HepG2 (cell line): Measurements from ENCODE around the gene TXN2.

Experiments
- CTCF ChIP-seq: sonication (generic); formaldehyde crosslinking; IDR thresholded peaks from 2 replicates; pipeline ENCODE4 v1.5.0; 2020; ENCODE audit warnings: mild to moderate bottlenecking, missing genetic modification reagents, moderate library complexity
- EP300 ChIP-seq, 3 experiments: sonication (generic) in 1 of 3; formaldehyde crosslinking in 1 of 3; IDR thresholded peaks; 2 replicates each; pipeline versions ENCODE4 v1.5.1 to v1.6.1; 2011 to 2020; ENCODE audit warnings: low read depth in 2 of 3, low read length in 2 of 3, borderline replicate concordance in 1 of 3, improper control_type of control experiment in 1 of 3, mild to moderate bottlenecking in 1 of 3, missing genetic modification reagents in 1 of 3, moderate library complexity in 1 of 3
- GATA4 ChIP-seq: sonication (generic); IDR thresholded peaks from 2 replicates; pipeline ENCODE4 v1.6.1; 2016; ENCODE audit warnings: antibody characterized with exemption, low read depth, borderline replicate concordance
- GZF1 ChIP-seq: sonication (generic); formaldehyde crosslinking; IDR thresholded peaks from 2 replicates; pipeline ENCODE4 v1.5.1; 2020; ENCODE audit warnings: mild to moderate bottlenecking, missing genetic modification reagents
- MXI1 ChIP-seq: IDR thresholded peaks from 3 replicates; pipeline ENCODE4 v1.6.1; 2012; ENCODE audit warnings: low read depth, low read length, inconsistent platforms, borderline replicate concordance
- TAF15 ChIP-seq: fragments of 200-400 bp; formaldehyde crosslinking; IDR thresholded peaks from one replicate; pipeline ENCODE4 v1.6.1; 2018; ENCODE audit warnings: mild to moderate bottlenecking, low read depth, low read length; ENCODE audit not compliant: poor library complexity, severe bottlenecking
- ZNF768 ChIP-seq: sonication (generic); formaldehyde crosslinking; IDR thresholded peaks from 2 replicates; pipeline ENCODE4 v1.4.0; 2020; ENCODE audit warnings: missing genetic modification reagents
- TF ChIP-seq, protein P1 (sequence below): sonication (generic); formaldehyde crosslinking; IDR thresholded peaks from 2 replicates; pipeline ENCODE4 v1.4.0; 2020; ENCODE audit warnings: mild to moderate bottlenecking, missing genetic modification reagents

- TF ChIP-seq CTCF (CRISPR knock-in tag) = no peak
- TF ChIP-seq TAF15 = no peak
- no peak for TF ChIP-seq GZF1
- no peak for TF ChIP-seq MXI1
- TF ChIP-seq, protein P1, sequence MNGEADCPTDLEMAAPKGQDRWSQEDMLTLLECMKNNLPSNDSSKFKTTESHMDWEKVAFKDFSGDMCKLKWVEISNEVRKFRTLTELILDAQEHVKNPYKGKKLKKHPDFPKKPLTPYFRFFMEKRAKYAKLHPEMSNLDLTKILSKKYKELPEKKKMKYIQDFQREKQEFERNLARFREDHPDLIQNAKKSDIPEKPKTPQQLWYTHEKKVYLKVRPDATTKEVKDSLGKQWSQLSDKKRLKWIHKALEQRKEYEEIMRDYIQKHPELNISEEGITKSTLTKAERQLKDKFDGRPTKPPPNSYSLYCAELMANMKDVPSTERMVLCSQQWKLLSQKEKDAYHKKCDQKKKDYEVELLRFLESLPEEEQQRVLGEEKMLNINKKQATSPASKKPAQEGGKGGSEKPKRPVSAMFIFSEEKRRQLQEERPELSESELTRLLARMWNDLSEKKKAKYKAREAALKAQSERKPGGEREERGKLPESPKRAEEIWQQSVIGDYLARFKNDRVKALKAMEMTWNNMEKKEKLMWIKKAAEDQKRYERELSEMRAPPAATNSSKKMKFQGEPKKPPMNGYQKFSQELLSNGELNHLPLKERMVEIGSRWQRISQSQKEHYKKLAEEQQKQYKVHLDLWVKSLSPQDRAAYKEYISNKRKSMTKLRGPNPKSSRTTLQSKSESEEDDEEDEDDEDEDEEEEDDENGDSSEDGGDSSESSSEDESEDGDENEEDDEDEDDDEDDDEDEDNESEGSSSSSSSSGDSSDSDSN (CRISPR knock-in tag) = no peak
- TF ChIP-seq ZNF768 (CRISPR knock-in tag) = no peak
- no peak for TF ChIP-seq EP300 (IDR thresholded peaks at IDR 0.05; ENCODE audit: low read depth in 2 of 2, low read length in 2 of 2)
- TF ChIP-seq EP300 (CRISPR knock-in tag; IDR thresholded peaks at IDR 0.05; ENCODE audit: borderline replicate concordance) = no peak
- TF ChIP-seq GATA4 = no peak
Observed at GRCh38 chr22:36507518-36508010, 26.1 kb upstream of the TXN2 start.
